GM19438 (cell line): ENCODE measurements around the gene CACNG5.
"Not testable (repeated sequence)": the region's sequence is repeated elsewhere in the genome, so short reads cannot be mapped to it uniquely, and the experiment has no call there.

ENCODE experiments used
- ATAC-seq: cut with Tn5 transposase; IDR thresholded peaks from one replicate; pipeline ENCODE4 v1.9.1; 2021; ENCODE audit warnings: low read depth; ENCODE audit not compliant: unreplicated experiment

The CACNG5 gene

GRCh38 chr17:66900126-66901010, 65.5 kb downstream of the CACNG5 start:
- no peak for ATAC-seq

- not testable (repeated sequence) for ATAC-seq
Measured at GRCh38 chr17:66903296-66903695, 68.4 kb downstream of the CACNG5 start.

GRCh38 chr17:66903781-66904180, 68.9 kb downstream of the CACNG5 start:
- no peak for ATAC-seq

GRCh38 chr17:66904760-66905624, 70.1 kb downstream of the CACNG5 start:
- no peak for ATAC-seq

- ATAC-seq, result no peak
Measured at GRCh38 chr17:66906321-66907278, 71.7 kb downstream of the CACNG5 start.

GRCh38 chr17:66909804-66910373, 75.0 kb downstream of the CACNG5 start:
- ATAC-seq, result no peak

GRCh38 chr17:66910651-66911285, 75.9 kb downstream of the CACNG5 start:
- no peak for ATAC-seq

GRCh38 chr17:66915204-66915611, 80.3 kb downstream of the CACNG5 start:
- no peak for ATAC-seq

- ATAC-seq, result no peak
Measured at GRCh38 chr17:66915792-66916191, 80.9 kb downstream of the CACNG5 start.

GRCh38 chr17:66916946-66917345, 82.0 kb downstream of the CACNG5 start:
- ATAC-seq, result no peak

GRCh38 chr17:66918896-66919295, 84.0 kb downstream of the CACNG5 start:
- no peak for ATAC-seq

- ATAC-seq, result no peak
Measured at GRCh38 chr17:66920435-66920834, 85.5 kb downstream of the CACNG5 start.

- ATAC-seq, result no peak
Measured at GRCh38 chr17:66920950-66921349, 86.0 kb downstream of the CACNG5 start.

- ATAC-seq, result no peak
Measured at GRCh38 chr17:66923886-66924285, 89.0 kb downstream of the CACNG5 start.

- no peak for ATAC-seq
Measured at GRCh38 chr17:66925811-66926500, 91.0 kb downstream of the CACNG5 start.

- ATAC-seq, result no peak
Measured at GRCh38 chr17:66928949-66929348, 94.0 kb downstream of the CACNG5 start.

- no peak for ATAC-seq
Measured at GRCh38 chr17:66929591-66929990, 94.7 kb downstream of the CACNG5 start.

- no peak for ATAC-seq
Measured at GRCh38 chr17:66930933-66931332, 96.0 kb downstream of the CACNG5 start.

- no peak for ATAC-seq
Measured at GRCh38 chr17:66932311-66932710, 97.4 kb downstream of the CACNG5 start.
